ENCODE results near the gene STUB1. TPM values are rescaled to one million over a fixed set of nuclear protein-coding genes. Genes with fewer than 3 reads are reported as not detected.

The STUB1 gene
- total RNA-seq, 2 donors from 2014 or later = 63.3 to 205 TPM

DNA sequence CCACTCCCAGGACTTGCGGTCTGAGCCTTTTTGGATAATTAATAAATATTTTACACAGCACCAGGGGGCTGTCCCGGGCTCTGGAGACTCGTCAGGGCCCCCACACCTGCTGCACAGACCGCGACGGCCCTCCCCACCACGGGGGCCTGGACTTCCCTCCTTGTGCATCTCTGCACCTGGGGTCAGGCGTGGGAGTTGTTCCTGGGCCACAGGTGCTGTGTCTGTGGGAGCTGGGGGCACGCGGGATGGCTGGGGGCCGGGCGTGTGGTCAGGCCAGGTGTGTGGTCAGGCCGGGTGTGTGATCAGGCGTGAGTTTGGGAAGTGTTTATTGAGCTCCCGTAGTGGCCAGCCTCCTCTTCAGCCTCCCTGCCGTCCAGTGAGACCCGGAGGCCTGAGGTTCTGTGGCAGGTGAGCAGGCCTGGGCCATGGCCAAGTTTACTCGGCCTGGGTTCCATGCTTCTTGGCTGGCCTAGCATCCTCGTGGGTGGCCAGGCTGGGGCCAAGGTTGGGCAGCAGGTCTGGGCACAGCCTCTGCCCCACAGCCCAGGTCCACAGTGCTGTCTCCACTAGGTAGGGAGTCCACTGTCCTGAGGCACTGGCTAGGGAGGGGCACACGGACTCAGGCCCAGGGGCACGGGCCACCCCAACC is 1.9 kb upstream of the STUB1 start:
- Histone ChIP-seq H3K27me3 (no peaks in the 10 kb centered on the region), H3K9me3 (no peaks in the 10 kb centered on the region), H3K4me1 (peaks cover 60% of the 10 kb centered on the region), H3K36me3 (replicated peaks in 1 of 2; ENCODE audit: insufficient read depth in 1 of 2, low read depth in 2 of 2) (peaks cover 7 to 12% of the 10 kb centered on the region in 2 donors), H3K4me3 (no peak overlapping the region), H3K27ac (peak overlapping the region in 1 of 4 donors; percentile 90)
- 69 to 74% methylated on average over 8 to 21 of the region's 21 CpGs for WGBS, 2 donors
- intact Hi-C loops (cut with DNase I) = no loop called here
- DNase-seq (no peak), ATAC-seq (no peak)
- TF ChIP-seq, protein P1, sequence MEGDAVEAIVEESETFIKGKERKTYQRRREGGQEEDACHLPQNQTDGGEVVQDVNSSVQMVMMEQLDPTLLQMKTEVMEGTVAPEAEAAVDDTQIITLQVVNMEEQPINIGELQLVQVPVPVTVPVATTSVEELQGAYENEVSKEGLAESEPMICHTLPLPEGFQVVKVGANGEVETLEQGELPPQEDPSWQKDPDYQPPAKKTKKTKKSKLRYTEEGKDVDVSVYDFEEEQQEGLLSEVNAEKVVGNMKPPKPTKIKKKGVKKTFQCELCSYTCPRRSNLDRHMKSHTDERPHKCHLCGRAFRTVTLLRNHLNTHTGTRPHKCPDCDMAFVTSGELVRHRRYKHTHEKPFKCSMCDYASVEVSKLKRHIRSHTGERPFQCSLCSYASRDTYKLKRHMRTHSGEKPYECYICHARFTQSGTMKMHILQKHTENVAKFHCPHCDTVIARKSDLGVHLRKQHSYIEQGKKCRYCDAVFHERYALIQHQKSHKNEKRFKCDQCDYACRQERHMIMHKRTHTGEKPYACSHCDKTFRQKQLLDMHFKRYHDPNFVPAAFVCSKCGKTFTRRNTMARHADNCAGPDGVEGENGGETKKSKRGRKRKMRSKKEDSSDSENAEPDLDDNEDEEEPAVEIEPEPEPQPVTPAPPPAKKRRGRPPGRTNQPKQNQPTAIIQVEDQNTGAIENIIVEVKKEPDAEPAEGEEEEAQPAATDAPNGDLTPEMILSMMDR (IDR thresholded peaks at IDR 0.05) = no peak
- no peak for TF ChIP-seq POLR2A (IDR thresholded peaks at IDR 0.05)

DNA sequence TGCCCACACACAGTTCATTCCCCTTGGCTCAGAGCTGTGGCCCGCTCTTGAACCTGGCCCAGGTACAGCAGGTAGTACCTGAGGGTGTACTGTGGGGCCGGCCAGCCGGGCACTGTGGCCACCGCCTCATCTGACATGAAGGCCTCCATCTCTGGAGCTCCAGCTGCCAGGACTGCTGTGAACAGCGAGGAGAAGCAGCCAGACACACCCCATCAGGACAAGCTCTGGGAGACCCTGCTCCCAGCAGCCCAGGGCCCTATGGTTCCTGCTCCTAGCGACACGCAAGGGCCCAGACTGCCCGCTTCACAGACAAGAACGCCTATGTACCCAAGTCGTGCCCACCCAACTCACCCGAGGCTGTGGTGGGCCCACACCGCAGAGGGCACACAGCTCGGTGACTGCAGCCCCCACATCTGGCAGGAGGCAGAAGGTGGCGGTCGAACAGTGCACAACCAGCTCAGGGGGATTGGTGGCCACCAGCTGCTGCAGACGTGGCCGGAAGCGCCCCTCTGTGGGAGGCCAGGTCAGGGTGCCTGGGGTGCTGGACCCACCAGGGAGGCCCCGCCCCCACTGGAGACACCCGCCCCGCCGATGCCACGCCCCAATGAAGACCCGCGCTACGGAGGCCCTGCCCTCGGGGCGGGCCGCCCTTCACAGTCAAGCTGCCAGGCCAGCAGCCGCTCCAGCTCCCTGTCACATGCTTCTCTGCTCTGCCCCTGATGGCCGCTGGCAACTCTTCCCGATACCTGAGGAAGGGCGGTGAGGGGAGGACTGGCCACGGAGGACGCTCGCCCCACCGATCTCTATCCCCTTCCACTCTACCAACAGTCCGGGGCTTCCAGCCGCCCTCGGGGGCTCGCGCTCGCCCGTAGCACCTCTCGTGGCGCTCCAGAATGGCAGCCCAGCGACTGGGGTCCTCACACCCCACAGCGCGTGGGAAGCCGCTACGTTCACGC is 1.1 kb upstream of the STUB1 start:
- intact Hi-C loops (cut with DNase I) = no loop called here
- H3K4me3 ChIP-seq = no peak overlapping the region
- peak overlapping the region; percentile 86 to 95 (median 92) for H3K27ac ChIP-seq
- 28 to 65% methylated on average over 4 to 49 of the region's 52 CpGs for WGBS, 2 donors
- peaks cover 7 to 12% of the 10 kb centered on the region in 2 donors for H3K36me3 ChIP-seq (replicated peaks in 1 of 2; ENCODE audit: insufficient read depth in 1 of 2, low read depth in 2 of 2)
- no peaks in the 10 kb centered on the region for H3K9me3 ChIP-seq
- ATAC-seq = peak; percentile 41
- TF ChIP-seq POLR2A (IDR thresholded peaks at IDR 0.05) = peak in 2 of 3 donors; percentile 39 to 45
- TF ChIP-seq, protein P1 (IDR thresholded peaks at IDR 0.05) = no peak
- H3K27me3 ChIP-seq = no peaks in the 10 kb centered on the region
- peak; percentile 77 to 87 (median 86) for DNase-seq
- peaks cover 65% of the 10 kb centered on the region for H3K4me1 ChIP-seq

DNA sequence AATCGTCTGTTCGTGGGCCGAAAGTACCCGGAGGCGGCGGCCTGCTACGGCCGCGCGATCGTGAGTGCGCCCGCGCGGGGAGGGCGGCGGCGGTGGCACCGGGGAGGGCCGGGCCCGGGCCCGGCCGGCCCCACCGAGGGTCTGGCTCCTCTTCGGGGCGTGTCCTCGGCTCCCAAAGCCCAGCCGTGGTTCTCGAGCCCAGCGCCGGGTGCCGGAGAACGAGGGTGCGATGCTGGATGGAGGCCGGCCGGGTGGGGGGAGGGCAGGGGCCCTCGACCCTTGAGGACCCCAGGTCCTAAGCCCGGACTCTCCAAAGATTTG is 375 bp downstream of the STUB1 start:
- Histone ChIP-seq H3K4me1 (peaks cover 59% of the 10 kb centered on the region), H3K9me3 (no peaks in the 10 kb centered on the region), H3K27ac (peak overlapping the region; percentile 86 to 95 (median 92)), H3K27me3 (no peaks in the 10 kb centered on the region), H3K36me3 (replicated peaks in 1 of 2; ENCODE audit: insufficient read depth in 1 of 2, low read depth in 2 of 2) (peaks cover 7 to 12% of the 10 kb centered on the region in 2 donors), H3K4me3 (peak overlapping the region; percentile 0 to 29)
- intact Hi-C loops (cut with DNase I) = no loop called here
- 0% methylated on average over 35 of the region's 38 CpGs; no CpG with 5 or more reads in 1 of the 2 donors for WGBS, 2 donors
- ATAC-seq (no peak), DNase-seq (no peak)
- TF ChIP-seq, protein P1 (IDR thresholded peaks at IDR 0.05) = no peak
- no peak for TF ChIP-seq POLR2A (IDR thresholded peaks at IDR 0.05)

DNA sequence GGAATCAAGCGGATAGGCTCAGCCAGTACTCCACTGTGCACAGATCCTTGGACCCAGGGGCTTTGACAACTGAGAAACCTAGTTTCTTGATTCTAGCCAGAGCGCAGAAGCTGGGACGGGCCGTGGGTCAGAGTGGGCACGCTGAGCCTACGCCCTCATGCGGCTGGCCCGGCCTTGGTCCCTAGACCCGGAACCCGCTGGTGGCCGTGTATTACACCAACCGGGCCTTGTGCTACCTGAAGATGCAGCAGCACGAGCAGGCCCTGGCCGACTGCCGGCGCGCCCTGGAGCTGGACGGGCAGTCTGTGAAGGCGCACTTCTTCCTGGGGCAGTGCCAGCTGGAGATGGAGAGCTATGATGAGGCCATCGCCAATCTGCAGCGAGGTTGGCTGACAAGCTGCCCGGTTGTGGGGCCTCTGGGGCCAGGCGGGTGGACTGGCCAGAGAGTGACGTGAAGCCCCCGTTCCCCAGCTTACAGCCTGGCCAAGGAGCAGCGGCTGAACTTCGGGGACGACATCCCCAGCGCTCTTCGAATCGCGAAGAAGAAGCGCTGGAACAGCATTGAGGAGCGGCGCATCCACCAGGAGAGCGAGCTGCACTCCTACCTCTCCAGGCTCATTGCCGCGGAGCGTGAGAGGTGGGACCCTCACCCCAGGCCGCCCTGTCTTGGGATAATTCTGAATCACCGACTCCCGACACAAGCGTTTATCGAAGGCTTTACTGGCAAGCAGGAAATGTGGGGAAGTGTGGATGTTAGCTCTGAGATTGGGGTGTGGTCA is 946 bp downstream of the STUB1 start:
- intact Hi-C loops (cut with DNase I) = no loop called here
- Histone ChIP-seq H3K4me3 (peak overlapping the region; percentile 0 to 29), H3K9me3 (no peaks in the 10 kb centered on the region), H3K27ac (peak overlapping the region in 3 of 4 donors; percentile 86 to 95 (median 90)), H3K36me3 (replicated peaks in 1 of 2; ENCODE audit: insufficient read depth in 1 of 2, low read depth in 2 of 2) (peaks cover 7 to 12% of the 10 kb centered on the region in 2 donors), H3K27me3 (no peaks in the 10 kb centered on the region), H3K4me1 (peaks cover 60% of the 10 kb centered on the region)
- 38 to 81% methylated on average over 6 to 44 of the region's 44 CpGs for WGBS, 2 donors
- no peak for ATAC-seq
- TF ChIP-seq POLR2A (IDR thresholded peaks at IDR 0.05) = no peak
- TF ChIP-seq, protein P1 (IDR thresholded peaks at IDR 0.05) = no peak
- DNase-seq = peak; percentile 58 to 64 (median 61)
